IMR-90 (cell line): ENCODE data around the gene ANK2. TPM values are rescaled to one million over a fixed set of nuclear protein-coding genes. Genes with fewer than 3 reads are reported as not detected.
A peak's percentile ranks its signal among the peaks of the same experiment; 100 is the strongest.

ENCODE experiments used
- ATAC-seq: fragments of 200-7000 bp; cut with Tn5 transposase; 2 replicates; pipeline ENCODE4 v1.9.1; 2020; ENCODE audit warnings: low read depth, mild to moderate bottlenecking, moderate library complexity
- BruUV-seq: library from RNA; stranded (reverse); fragments of 400-500 nt; replicated peaks from 2 replicates; lab custom pipeline; 2021; lab: Mats Ljungman, UMichigan
- CTCF ChIA-PET: fragments of 300-600 bp; formaldehyde crosslinking; extraction: SDS; loops from one replicate; lab custom pipeline; 2021; ENCODE audit warnings: antibody characterized with exemption; lab: Yijun Ruan, JAX
- POLR2A ChIA-PET: fragments of 300-600 bp; sonication (Branson Sonifier 250); formaldehyde crosslinking; loops from one replicate; lab custom pipeline; 2022; ENCODE audit warnings: antibody characterized with exemption; ENCODE audit not compliant: unreplicated experiment; lab: Charles Lee
- DNase-seq: peaks from one replicate; pipeline ENCODE4 v3.0.0; 2013
- H2AFZ ChIP-seq: replicated peaks from 2 replicates; pipeline ENCODE3; 2013; ENCODE audit warnings: low read length, mild to moderate bottlenecking; ENCODE audit not compliant: poor library complexity
- H2AK5ac ChIP-seq: 2 replicates; pipeline ENCODE4 v1.6.1; 2013; ENCODE audit warnings: low read depth, low read length, inconsistent platforms
- H2AK9ac ChIP-seq: replicated peaks from 2 replicates; pipeline ENCODE3; 2013; ENCODE audit warnings: mild to moderate bottlenecking, low read depth, low read length, moderate library complexity; ENCODE audit not compliant: poor library complexity
- H2BK120ac ChIP-seq: 2 replicates; pipeline ENCODE4 v1.6.1; 2013; ENCODE audit warnings: low read depth, low read length, inconsistent platforms
- H2BK15ac ChIP-seq: 3 replicates; pipeline ENCODE4 v1.6.1; 2013; ENCODE audit warnings: low read depth, low read length, inconsistent platforms
- H2BK20ac ChIP-seq: 2 replicates; pipeline ENCODE4 v1.6.1; 2013; ENCODE audit warnings: low read depth, mild to moderate bottlenecking, inconsistent platforms, low read length, moderate library complexity
- H2BK5ac ChIP-seq: 2 replicates; pipeline ENCODE4 v1.6.1; 2013; ENCODE audit warnings: mild to moderate bottlenecking, low read depth, low read length, inconsistent platforms; ENCODE audit not compliant: poor library complexity, severe bottlenecking
- H3K14ac ChIP-seq: replicated peaks from 2 replicates; pipeline ENCODE4 v1.6.1; 2013; ENCODE audit warnings: low read depth, low read length, inconsistent platforms
- H3K18ac ChIP-seq: 2 replicates; pipeline ENCODE4 v1.6.1; 2013; ENCODE audit warnings: low read depth, low read length, control low read depth
- H3K23ac ChIP-seq: 2 replicates; pipeline ENCODE4 v1.6.1; 2013; ENCODE audit warnings: low read depth, low read length, inconsistent platforms
- H3K27ac ChIP-seq: 2 replicates; pipeline ENCODE4 v1.5.1; 2013; ENCODE audit warnings: mild to moderate bottlenecking, control low read depth, low read length; ENCODE audit not compliant: insufficient read depth
- H3K27me3 ChIP-seq: 2 replicates; pipeline ENCODE4 v1.6.1; 2013; ENCODE audit warnings: low read length; ENCODE audit not compliant: control insufficient read depth, insufficient read depth
- H3K36me3 ChIP-seq: 2 replicates; pipeline ENCODE4 v1.6.1; 2013; ENCODE audit warnings: low read length, mixed read lengths; ENCODE audit not compliant: control insufficient read depth, insufficient read depth
- H3K4ac ChIP-seq: 2 replicates; pipeline ENCODE4 v1.6.1; 2013; ENCODE audit warnings: low read depth, low read length, inconsistent platforms
- H3K4me1 ChIP-seq: 2 replicates; pipeline ENCODE4 v1.6.1; 2013; ENCODE audit warnings: low read length, mixed read lengths; ENCODE audit not compliant: control insufficient read depth, insufficient read depth
- H3K4me2 ChIP-seq: 2 replicates; pipeline ENCODE4 v1.6.1; 2013; ENCODE audit warnings: low read depth, mild to moderate bottlenecking, control low read depth, low read length, moderate library complexity
- H3K4me3 ChIP-seq: 2 replicates; pipeline ENCODE4 v1.5.1; 2013; ENCODE audit warnings: low read depth, mild to moderate bottlenecking, control low read depth, low read length, moderate library complexity; ENCODE audit not compliant: insufficient read depth
- H3K56ac ChIP-seq: 2 replicates; pipeline ENCODE4 v1.6.1; 2013; ENCODE audit warnings: low read length, inconsistent platforms; ENCODE audit not compliant: insufficient read depth; ENCODE audit errors: extremely low read depth
- H3K79me1 ChIP-seq, 2 experiments: 2 replicates each; pipeline ENCODE4 v1.6.1; 2013; ENCODE audit warnings: low read length in 2 of 2, inconsistent platforms in 1 of 2, low read depth in 1 of 2
- H3K9ac ChIP-seq: 2 replicates; pipeline ENCODE4 v1.6.1; 2013; ENCODE audit warnings: low read depth, low read length, control low read depth
- H3K9me1 ChIP-seq: 2 replicates; pipeline ENCODE4 v1.6.1; 2013; ENCODE audit warnings: low read length, inconsistent platforms; ENCODE audit not compliant: insufficient read depth
- H3K9me3 ChIP-seq: 2 replicates; pipeline ENCODE4 v1.6.1; 2013; ENCODE audit warnings: low read length; ENCODE audit not compliant: control insufficient read depth, insufficient read depth
- H4K20me1 ChIP-seq: 2 replicates; pipeline ENCODE4 v1.6.1; 2013; ENCODE audit warnings: low read length, inconsistent platforms; ENCODE audit not compliant: insufficient read depth
- H4K5ac ChIP-seq: 2 replicates; pipeline ENCODE4 v1.6.1; 2013; ENCODE audit warnings: mild to moderate bottlenecking, low read depth, low read length, control low read depth
- H4K8ac ChIP-seq, 2 experiments: 2 replicates each; pipeline ENCODE4 v1.6.1; 2013; ENCODE audit warnings: low read depth in 2 of 2, low read length in 2 of 2, control low read depth in 1 of 2, inconsistent platforms in 1 of 2
- H4K91ac ChIP-seq: 2 replicates; pipeline ENCODE4 v1.6.1; 2013; ENCODE audit warnings: low read depth, low read length, inconsistent platforms; ENCODE audit not compliant: insufficient read depth
- BHLHE40 ChIP-seq: fragments of 150-350 bp; IDR thresholded peaks from 2 replicates; pipeline ENCODE4 v1.6.1; 2016; ENCODE audit warnings: mild to moderate bottlenecking, low read depth, low read length
- CEBPB ChIP-seq: IDR thresholded peaks from 2 replicates; pipeline ENCODE4 v1.6.1; 2012; ENCODE audit warnings: low read depth, low read length, improper control_type of control experiment
- CHD1 ChIP-seq: IDR thresholded peaks from 2 replicates; pipeline ENCODE4 v1.6.1; 2012; ENCODE audit warnings: low read depth, low read length, improper control_type of control experiment
- ELK1 ChIP-seq: fragments of 150-350 bp; IDR thresholded peaks from 2 replicates; pipeline ENCODE4 v1.6.1; 2016; ENCODE audit warnings: low read depth, mild to moderate bottlenecking, low read length, moderate library complexity, borderline replicate concordance
- FOS ChIP-seq: fragments of 150-350 bp; IDR thresholded peaks from 2 replicates; pipeline ENCODE4 v1.6.1; 2016; ENCODE audit warnings: low read depth, low read length
- MAFK ChIP-seq: IDR thresholded peaks from 2 replicates; pipeline ENCODE4 v1.6.1; 2012; ENCODE audit warnings: low read depth, low read length, improper control_type of control experiment
- MAZ ChIP-seq: IDR thresholded peaks from 2 replicates; pipeline ENCODE4 v1.6.1; 2012; ENCODE audit warnings: low read depth, mild to moderate bottlenecking, low read length, improper control_type of control experiment, moderate library complexity, borderline replicate concordance
- MXI1 ChIP-seq: IDR thresholded peaks from 2 replicates; pipeline ENCODE4 v1.6.1; 2012; ENCODE audit warnings: low read depth, mild to moderate bottlenecking, low read length, moderate library complexity, borderline replicate concordance
- NFE2L2 ChIP-seq: fragments of 150-350 bp; IDR thresholded peaks from 2 replicates; pipeline ENCODE4 v1.6.1; 2016; ENCODE audit warnings: low read depth, mild to moderate bottlenecking, low read length
- POLR2A ChIP-seq: IDR thresholded peaks from 2 replicates; pipeline ENCODE4 v1.6.1; 2012; ENCODE audit warnings: mild to moderate bottlenecking, low read depth, low read length
- RAD21 ChIP-seq: IDR thresholded peaks from 2 replicates; pipeline ENCODE4 v1.6.1; 2012; ENCODE audit warnings: low read length, improper control_type of control experiment
- RCOR1 ChIP-seq: IDR thresholded peaks from 2 replicates; pipeline ENCODE4 v1.6.1; 2012; ENCODE audit warnings: mild to moderate bottlenecking, low read length, improper control_type of control experiment; ENCODE audit not compliant: insufficient replicate concordance
- RFX5 ChIP-seq: IDR thresholded peaks from 2 replicates; pipeline ENCODE4 v1.8.0; 2012; ENCODE audit warnings: low read depth, mild to moderate bottlenecking, low read length, moderate library complexity
- SMC3 ChIP-seq: fragments of 150-350 bp; IDR thresholded peaks from 2 replicates; pipeline ENCODE4 v1.6.1; 2016; ENCODE audit warnings: low read depth, mild to moderate bottlenecking, antibody characterized with exemption, low read length, moderate library complexity
- USF2 ChIP-seq: fragments of 150-350 bp; IDR thresholded peaks from 2 replicates; pipeline ENCODE4 v1.6.1; 2017; ENCODE audit warnings: mild to moderate bottlenecking, antibody characterized with exemption, low read length, low read depth
- WGBS, 2 experiments: methylation state at CpG; one replicate each; pipeline versions ENCODE4 v1.1.5 to v1.1.7; 2013; ENCODE audit warnings: missing lambda C conversion rate in 2 of 2; ENCODE audit not compliant: insufficient read length in 1 of 2; ENCODE audit errors: extremely low coverage in 2 of 2; 5-methylcytosine and 5-hydroxymethylcytosine counted together
- dilution Hi-C: fragments of 300-500 bp; cut with HindIII; formaldehyde crosslinking; loops from one replicate; pipeline ENCODE4 v1.14.3; 2018; ENCODE audit warnings: low sequenced_read_pairs; ENCODE audit not compliant: unreplicated experiment
- in situ Hi-C: fragments of 300-500 bp; cut with MboI; formaldehyde crosslinking; loops from 3 replicates; pipeline ENCODE4 v1.14.3; 2019; ENCODE audit warnings: low sequenced_read_pairs, inconsistent platforms, mixed read lengths
- intact Hi-C: fragments of 100-400 bp; cut with micrococcal nuclease; formaldehyde crosslinking; loops from 2 replicates; pipeline ENCODE4 v1.10.0; 2022
- polyA plus RNA-seq, 3 experiments: library from polyadenylated mRNA; depleted of rRNA; stranded (reverse); fragments of >200 nt; gene quantifications; 2 replicates each; pipeline ENCODE4 v1.2.3, GENCODE V29; 2012; ENCODE audit warnings: low replicate concordance in 1 of 3
- total RNA-seq: library from RNA; depleted of rRNA; stranded (reverse); fragments of >200 nt; gene quantifications from 2 replicates; pipeline ENCODE4 v1.2.3, GENCODE V29; 2012
- TF ChIP-seq, protein P1 (sequence below): conservative IDR thresholded peaks from 2 replicates; pipeline ENCODE4 v1.5.1; 2012; ENCODE audit warnings: mild to moderate bottlenecking, low read depth, low read length, improper control_type of control experiment

ANK2 gene
- total and polyA plus RNA-seq, 2 of the 4 experiments (the other 2 are of a cell fraction) = 0.82 to 6.6 TPM

DNA sequence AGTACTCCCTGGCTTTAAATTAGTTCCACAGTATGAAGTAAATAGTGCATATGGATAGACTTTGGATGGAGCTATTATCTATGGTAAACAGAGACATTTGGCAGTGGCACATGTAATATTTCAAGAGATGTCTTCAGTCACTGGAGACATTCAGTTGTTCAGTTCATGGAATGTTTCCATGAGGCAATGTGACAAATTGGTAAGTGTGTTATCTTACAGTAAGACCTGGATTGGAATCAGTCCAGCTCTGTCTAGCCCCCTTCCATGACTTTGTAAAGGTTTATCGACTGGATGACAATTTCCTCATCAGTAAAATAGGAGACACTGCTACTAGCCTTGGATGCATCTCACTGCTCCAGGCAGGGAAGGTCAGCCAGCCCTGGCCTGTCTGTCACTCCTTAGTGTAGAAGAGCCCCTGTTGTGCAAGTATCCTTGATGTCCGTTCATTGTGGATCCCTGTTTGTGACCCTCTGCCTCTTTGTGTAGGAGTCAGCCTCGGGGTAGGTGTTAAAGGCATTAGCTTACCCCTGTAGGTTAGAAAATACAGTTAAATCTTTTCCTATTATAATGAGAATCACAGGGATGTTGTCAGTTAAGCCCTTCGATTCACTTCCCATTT, 335.9 kb downstream of the ANK2 start:
- H2BK20ac ChIP-seq = no peak overlapping the region
- H2AK5ac ChIP-seq = 0 out of 2 replicates have a peak overlapping the region, but pooled peaks have one; percentile 7
- no peak overlapping the region for H2BK15ac ChIP-seq
- in situ Hi-C loops = no loop called here
- H2BK120ac ChIP-seq = no peak overlapping the region; the same call in 1 of the 2 replicates
- no peaks in the 10 kb centered on the region for H3K36me3 ChIP-seq
- ATAC-seq = no peak
- no CpG with 5 or more reads among the region's 4 CpGs for whole genome bisulfite sequencing, 2 experiments
- H3K9me1 ChIP-seq = no peaks in the 10 kb centered on the region
- no peak overlapping the region for H2AK9ac ChIP-seq
- H3K56ac ChIP-seq = no peak overlapping the region
- H3K9ac ChIP-seq = no peak overlapping the region
- no peak overlapping the region for H2BK5ac ChIP-seq
- no peak overlapping the region for H4K8ac ChIP-seq
- H3K27me3 ChIP-seq = no peaks in the 10 kb centered on the region
- DNase-seq = no peak
- no peaks in the 10 kb centered on the region; the same call in 1 of the 2 replicates for H3K9me3 ChIP-seq
- H3K79me1 ChIP-seq = no peaks in the 10 kb centered on the region
- no peak overlapping the region for H3K18ac ChIP-seq
- H3K4me1 ChIP-seq = peaks cover 8% of the 10 kb centered on the region
- H3K4me2 ChIP-seq = no peak overlapping the region
- no peak overlapping the region for H3K4me3 ChIP-seq
- intact Hi-C loops = no loop called here
- H3K27ac ChIP-seq = no peak overlapping the region
- CTCF ChIA-PET = no interaction called here
- no peak overlapping the region for H4K5ac ChIP-seq
- dilution Hi-C loops = no loop called here
- TF ChIP-seq POLR2A = no peak
- TF ChIP-seq FOS = no peak
- no peak for TF ChIP-seq MAFK
- no peak for TF ChIP-seq RAD21
- TF ChIP-seq RFX5 = no peak
- TF ChIP-seq ELK1 = no peak
- TF ChIP-seq CHD1 = no peak
- TF ChIP-seq SMC3 = no peak
- TF ChIP-seq CEBPB = no peak
- TF ChIP-seq USF2 = no peak
- TF ChIP-seq BHLHE40 = no peak
- no peak for TF ChIP-seq RCOR1
- no peak for TF ChIP-seq MAZ
- TF ChIP-seq, protein P1, sequence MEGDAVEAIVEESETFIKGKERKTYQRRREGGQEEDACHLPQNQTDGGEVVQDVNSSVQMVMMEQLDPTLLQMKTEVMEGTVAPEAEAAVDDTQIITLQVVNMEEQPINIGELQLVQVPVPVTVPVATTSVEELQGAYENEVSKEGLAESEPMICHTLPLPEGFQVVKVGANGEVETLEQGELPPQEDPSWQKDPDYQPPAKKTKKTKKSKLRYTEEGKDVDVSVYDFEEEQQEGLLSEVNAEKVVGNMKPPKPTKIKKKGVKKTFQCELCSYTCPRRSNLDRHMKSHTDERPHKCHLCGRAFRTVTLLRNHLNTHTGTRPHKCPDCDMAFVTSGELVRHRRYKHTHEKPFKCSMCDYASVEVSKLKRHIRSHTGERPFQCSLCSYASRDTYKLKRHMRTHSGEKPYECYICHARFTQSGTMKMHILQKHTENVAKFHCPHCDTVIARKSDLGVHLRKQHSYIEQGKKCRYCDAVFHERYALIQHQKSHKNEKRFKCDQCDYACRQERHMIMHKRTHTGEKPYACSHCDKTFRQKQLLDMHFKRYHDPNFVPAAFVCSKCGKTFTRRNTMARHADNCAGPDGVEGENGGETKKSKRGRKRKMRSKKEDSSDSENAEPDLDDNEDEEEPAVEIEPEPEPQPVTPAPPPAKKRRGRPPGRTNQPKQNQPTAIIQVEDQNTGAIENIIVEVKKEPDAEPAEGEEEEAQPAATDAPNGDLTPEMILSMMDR = no peak
- TF ChIP-seq MXI1 = no peak
- no peak for TF ChIP-seq NFE2L2
- POLR2A ChIA-PET = no interaction called here
- H3K23ac ChIP-seq = no peak overlapping the region
- no TSS peak for BruUV-seq
- no peaks in the 10 kb centered on the region for H4K20me1 ChIP-seq
- no peak overlapping the region for H3K4ac ChIP-seq
- peak overlapping the region; percentile 9 for H2AFZ ChIP-seq
- H4K91ac ChIP-seq = no peak overlapping the region; the same call in 1 of the 2 replicates
- no peak overlapping the region for H3K14ac ChIP-seq
